Chondrocyte (in vitro differentiated cells): ENCODE results near the gene AGPAT2. TPM values are rescaled to one million over a fixed set of nuclear protein-coding genes. Genes with fewer than 3 reads are reported as not detected.

Experiments used
- DNase-seq: peaks from one replicate; pipeline ENCODE4 v3.0.0; 2021; ENCODE audit warnings: mixed read lengths, low spot score
- H3K27ac Mint-ChIP-seq: one replicate; pipeline ENCODE4 v1.8.0; 2021; ENCODE audit warnings: mild to moderate bottlenecking, moderate library complexity, mixed read lengths; ENCODE audit not compliant: unreplicated experiment
- H3K27me3 Mint-ChIP-seq: 2 replicates; pipeline ENCODE4 v1.8.0; 2021; ENCODE audit warnings: low read depth, mixed read lengths
- H3K36me3 Mint-ChIP-seq: 2 replicates; pipeline ENCODE4 v1.8.0; 2021; ENCODE audit warnings: low read depth, mixed read lengths
- H3K4me1 Mint-ChIP-seq: 2 replicates; pipeline ENCODE4 v1.8.0; 2021; ENCODE audit warnings: low read depth, mild to moderate bottlenecking, mixed read lengths
- H3K4me3 Mint-ChIP-seq: one replicate; pipeline ENCODE4 v1.8.0; 2021; ENCODE audit warnings: mild to moderate bottlenecking, moderate library complexity, mixed read lengths; ENCODE audit not compliant: unreplicated experiment
- H3K9me3 Mint-ChIP-seq: 2 replicates; pipeline ENCODE4 v1.8.0; 2021; ENCODE audit warnings: low read depth, mixed read lengths
- CTCF ChIP-seq: fragments of 200-600 bp; sonication (generic); IDR thresholded peaks from 2 replicates; pipeline ENCODE4 v1.5.0; 2021; ENCODE audit warnings: antibody characterized with exemption, mild to moderate bottlenecking, moderate library complexity
- total RNA-seq: library from RNA; stranded (reverse); gene quantifications from 3 replicates; pipeline ENCODE4 v1.2.1, GENCODE V29; 2021

The AGPAT2 gene
- total RNA-seq, 1 donor from 2014 or later, result 39.8 TPM

GRCh38 chr9:136726631-136727191, 39.5 kb upstream of the AGPAT2 start:
- H3K9me3 Mint-ChIP-seq, result no peaks in the 10 kb centered on the region
- H3K4me1 Mint-ChIP-seq, result peaks cover 44% of the 10 kb centered on the region
- H3K27me3 Mint-ChIP-seq, result no peaks in the 10 kb centered on the region
- DNase-seq, result no peak
- peaks cover 21% of the 10 kb centered on the region for H3K36me3 Mint-ChIP-seq
- peak overlapping the region; percentile 90 for H3K4me3 Mint-ChIP-seq
- peak overlapping the region; percentile 87 for H3K27ac Mint-ChIP-seq
- TF ChIP-seq CTCF, result peak; percentile 71

GRCh38 chr9:136726118-136726517, 38.9 kb upstream of the AGPAT2 start:
- H3K36me3 Mint-ChIP-seq, result peaks cover 21% of the 10 kb centered on the region
- TF ChIP-seq CTCF, result no peak
- H3K4me3 Mint-ChIP-seq, result peak overlapping the region; percentile 90
- H3K27me3 Mint-ChIP-seq, result no peaks in the 10 kb centered on the region
- H3K4me1 Mint-ChIP-seq, result peaks cover 47% of the 10 kb centered on the region
- DNase-seq, result no peak
- H3K27ac Mint-ChIP-seq, result peak overlapping the region; percentile 87
- H3K9me3 Mint-ChIP-seq, result no peaks in the 10 kb centered on the region

GRCh38 chr9:136725612-136726011, 38.4 kb upstream of the AGPAT2 start:
- no peak for TF ChIP-seq CTCF
- Mint-ChIP-seq H3K9me3 (no peaks in the 10 kb centered on the region), H3K4me1 (peaks cover 49% of the 10 kb centered on the region), H3K27me3 (no peaks in the 10 kb centered on the region), H3K27ac (peak overlapping the region; percentile 87), H3K36me3 (peaks cover 21% of the 10 kb centered on the region), H3K4me3 (peak overlapping the region; percentile 90)
- no peak for DNase-seq

- Mint-ChIP-seq H3K4me1 (peaks cover 48% of the 10 kb centered on the region), H3K9me3 (no peaks in the 10 kb centered on the region)
Measured at GRCh38 chr9:136724772-136725171, 37.5 kb upstream of the AGPAT2 start.

GRCh38 chr9:136723989-136724388, 36.7 kb upstream of the AGPAT2 start:
- no peak for TF ChIP-seq CTCF
- H3K36me3 Mint-ChIP-seq, result peaks cover 21% of the 10 kb centered on the region
- no peak overlapping the region for H3K4me3 Mint-ChIP-seq
- H3K27me3 Mint-ChIP-seq, result no peaks in the 10 kb centered on the region
- H3K4me1 Mint-ChIP-seq, result peaks cover 40% of the 10 kb centered on the region
- H3K27ac Mint-ChIP-seq, result no peak overlapping the region
- no peak for DNase-seq
- H3K9me3 Mint-ChIP-seq, result no peaks in the 10 kb centered on the region

More at GRCh38 chr9:136724772-136725171, 37.5 kb upstream of the AGPAT2 start:
- Mint-ChIP-seq H3K27ac (no peak overlapping the region), H3K27me3 (no peaks in the 10 kb centered on the region), H3K36me3 (peaks cover 21% of the 10 kb centered on the region), H3K4me3 (no peak overlapping the region)
- no peak for TF ChIP-seq CTCF
- DNase-seq, result no peak
